NCI-H510A (cell line): ENCODE results near the gene PAAF1.

ENCODE experiments used
- DNase-seq: peaks from one replicate; lab custom pipeline; 2025; lab: John Stamatoyannopoulos, UW

Gene PAAF1

DNA sequence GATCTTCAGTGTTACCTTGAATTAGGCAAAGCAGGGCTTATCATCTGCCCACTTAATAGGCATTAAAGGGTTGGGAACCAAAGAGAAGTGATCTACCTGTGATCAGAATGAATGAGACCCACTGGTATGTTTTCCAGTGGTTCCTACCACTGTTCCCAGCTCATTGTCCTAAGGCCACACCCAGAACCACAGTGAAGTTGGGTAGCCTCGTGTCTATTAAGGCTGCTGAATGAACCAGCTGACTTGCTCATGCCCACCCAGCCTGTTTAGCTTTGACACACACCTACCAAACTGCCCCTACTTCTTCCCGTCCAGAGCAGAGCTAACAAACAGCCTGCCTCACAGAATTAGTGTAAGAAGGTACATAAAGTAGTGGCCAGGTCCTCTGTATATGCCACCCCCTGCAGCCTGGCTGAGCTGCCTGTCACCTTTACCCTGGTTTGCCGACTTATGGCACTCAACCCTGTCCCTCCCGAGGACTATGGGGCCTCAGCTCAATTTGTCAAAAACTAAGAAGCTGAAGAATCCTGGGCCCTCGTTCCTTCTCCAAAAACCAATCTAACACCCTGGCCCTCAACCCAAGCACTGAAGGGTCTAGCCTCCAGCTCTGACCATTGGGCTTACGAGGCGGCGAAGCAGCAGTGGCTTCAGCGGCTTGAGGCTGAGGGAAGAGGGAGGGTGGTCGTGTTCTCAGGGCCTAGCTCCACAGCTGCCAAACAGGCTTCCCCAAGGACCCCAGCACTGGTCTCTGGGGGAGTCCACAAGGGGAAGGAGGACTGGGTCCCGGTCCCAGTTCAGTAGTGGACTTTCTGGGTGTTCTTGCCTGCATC lies 96.0 kb downstream of the PAAF1 start:
- DNase-seq = no peak

DNA sequence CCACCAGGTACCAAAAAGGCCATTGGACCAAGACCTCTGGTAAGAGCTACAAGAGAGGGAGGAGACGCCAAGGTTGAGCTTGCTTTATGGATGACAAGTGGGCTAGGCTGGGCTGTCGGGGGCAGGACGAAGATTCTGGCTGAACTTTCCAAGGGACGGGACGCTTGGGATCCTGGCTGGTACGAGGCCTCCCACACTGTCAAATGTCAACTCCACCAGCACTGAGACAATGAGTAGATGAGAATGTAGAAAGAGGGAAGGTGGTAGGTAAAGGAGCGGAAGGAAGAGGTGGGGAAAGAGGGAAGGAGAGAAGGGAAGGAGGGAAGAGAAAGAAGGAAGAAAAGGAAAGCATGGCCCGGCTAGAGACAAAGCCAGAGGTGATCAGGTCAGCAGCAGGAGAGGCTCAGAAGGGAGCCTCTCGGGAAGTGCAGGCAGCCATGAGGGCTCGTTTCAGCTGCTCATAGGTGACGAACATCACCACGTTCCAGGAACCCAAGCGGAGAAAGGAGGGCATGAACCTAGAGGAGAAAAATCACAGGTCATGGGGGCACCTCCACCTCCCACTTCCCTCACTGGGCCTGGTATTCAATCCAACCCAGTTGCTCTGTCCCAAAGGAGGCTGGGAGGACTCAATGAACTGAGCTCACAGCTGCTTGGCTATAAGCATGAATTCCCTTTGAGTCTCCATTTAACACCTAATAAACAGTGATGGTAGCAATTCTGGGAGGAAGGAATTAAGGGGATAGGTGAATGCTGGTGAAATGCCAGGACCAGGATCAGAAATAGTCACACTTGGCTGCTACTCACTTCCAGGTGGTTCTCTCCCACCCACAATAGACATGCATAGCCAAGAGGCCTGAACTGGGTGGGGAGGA lies 98.0 kb downstream of the PAAF1 start:
- DNase-seq = no peak

DNA sequence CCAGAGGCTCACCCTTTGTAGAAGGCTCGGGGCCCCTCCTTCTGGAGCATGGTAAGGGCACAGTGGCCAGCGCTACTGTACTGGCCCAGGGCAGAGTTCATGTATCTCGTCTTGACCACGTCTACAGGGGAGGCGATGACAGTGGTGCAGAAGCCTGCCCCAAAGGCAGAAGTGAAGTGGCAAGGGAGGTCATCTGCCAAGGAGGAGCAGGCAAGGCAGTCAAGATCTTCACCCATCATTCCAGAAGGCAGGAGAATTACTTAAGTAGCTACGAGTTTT lies 98.6 kb downstream of the PAAF1 start:
- DNase-seq = no peak

DNA sequence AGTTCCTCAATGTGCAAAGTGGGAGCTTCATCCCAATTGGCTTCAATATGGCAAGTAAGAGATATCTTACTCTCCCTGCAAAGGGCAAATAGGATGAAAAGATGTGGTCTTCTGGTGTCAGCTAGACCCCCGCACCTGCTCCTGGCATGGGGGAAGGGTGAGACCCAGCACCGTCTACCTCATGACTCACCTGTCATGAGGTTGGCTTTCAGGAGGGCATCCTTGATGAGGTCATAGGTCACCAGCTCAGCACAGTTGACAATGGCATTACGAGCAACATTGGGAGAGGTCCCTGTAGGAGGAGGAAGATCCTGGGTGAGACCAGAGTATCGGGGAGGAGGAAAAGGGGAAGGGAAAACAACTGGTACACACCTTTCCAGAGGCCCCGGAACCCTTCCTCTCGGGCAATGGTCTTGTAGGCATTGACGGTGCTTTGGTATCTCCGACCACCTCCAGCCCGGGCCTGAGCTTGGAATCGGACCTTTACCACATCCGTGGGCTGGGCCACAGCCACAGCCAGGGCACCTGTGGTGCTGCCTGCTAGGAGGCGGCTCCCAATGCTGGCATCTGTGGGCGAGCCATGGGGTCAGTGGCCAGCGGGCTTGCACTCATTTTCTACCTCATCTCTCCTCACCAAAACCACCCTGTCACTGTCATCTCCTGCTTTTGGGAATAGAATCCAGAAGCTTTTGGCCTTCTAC lies 99.8 kb downstream of the PAAF1 start:
- no peak for DNase-seq

DNA sequence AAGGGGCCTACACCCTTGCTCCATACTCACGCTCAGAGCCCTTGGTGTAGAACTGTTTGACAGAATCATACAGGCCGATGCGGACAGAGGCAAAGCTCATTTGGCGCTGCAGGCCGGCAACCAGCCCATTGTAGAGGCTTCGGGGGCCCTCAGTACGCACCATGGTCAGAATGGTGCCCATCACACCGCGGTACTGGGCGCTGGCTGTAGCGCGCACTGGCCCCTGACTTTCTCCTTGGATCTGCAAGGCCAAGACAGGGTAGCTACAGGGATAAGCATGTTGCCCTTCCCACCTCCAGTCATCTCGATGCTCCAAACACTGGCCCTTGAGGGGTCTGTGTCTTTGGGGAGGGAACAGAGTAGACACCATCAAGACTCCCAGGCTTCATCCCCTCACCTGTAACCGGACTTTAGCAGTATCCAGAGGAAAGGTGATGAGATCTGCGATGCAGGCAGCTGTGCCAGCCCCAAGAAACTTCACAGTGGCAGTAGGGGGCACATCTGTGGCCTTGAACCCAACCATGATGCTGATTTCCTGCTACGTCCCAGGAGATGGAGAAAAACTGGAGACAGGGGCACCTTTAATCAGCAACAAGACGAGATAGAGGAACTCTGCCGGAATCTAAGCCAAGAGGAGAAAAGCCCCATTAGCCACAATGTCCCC lies 101.2 kb downstream of the PAAF1 start:
- DNase-seq = no peak

DNA sequence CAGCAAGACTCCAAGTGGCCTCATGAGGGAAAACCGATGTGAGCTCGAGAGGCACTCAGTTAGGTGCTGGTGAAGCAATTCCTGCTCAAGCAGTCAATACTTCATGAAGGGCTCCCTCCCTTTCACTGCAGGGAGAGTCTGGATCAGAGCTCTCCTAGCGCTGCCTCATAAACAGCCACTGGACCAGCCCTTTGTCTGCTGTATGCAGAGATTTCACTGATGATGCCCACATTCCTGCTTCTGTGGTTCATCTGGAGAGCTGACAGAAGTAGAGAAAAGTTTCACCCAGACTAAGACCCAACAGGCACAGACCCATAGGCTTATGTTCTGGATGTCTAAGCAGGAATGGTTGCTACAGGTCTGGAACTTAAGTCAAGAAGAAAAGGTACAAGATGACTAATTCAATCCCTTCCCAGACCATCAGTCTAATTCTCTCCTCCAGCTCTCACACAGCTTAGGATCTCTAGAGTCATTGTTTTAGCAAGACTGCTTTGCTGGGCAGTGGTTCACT lies 101.8 kb downstream of the PAAF1 start:
- DNase-seq = no peak

DNA sequence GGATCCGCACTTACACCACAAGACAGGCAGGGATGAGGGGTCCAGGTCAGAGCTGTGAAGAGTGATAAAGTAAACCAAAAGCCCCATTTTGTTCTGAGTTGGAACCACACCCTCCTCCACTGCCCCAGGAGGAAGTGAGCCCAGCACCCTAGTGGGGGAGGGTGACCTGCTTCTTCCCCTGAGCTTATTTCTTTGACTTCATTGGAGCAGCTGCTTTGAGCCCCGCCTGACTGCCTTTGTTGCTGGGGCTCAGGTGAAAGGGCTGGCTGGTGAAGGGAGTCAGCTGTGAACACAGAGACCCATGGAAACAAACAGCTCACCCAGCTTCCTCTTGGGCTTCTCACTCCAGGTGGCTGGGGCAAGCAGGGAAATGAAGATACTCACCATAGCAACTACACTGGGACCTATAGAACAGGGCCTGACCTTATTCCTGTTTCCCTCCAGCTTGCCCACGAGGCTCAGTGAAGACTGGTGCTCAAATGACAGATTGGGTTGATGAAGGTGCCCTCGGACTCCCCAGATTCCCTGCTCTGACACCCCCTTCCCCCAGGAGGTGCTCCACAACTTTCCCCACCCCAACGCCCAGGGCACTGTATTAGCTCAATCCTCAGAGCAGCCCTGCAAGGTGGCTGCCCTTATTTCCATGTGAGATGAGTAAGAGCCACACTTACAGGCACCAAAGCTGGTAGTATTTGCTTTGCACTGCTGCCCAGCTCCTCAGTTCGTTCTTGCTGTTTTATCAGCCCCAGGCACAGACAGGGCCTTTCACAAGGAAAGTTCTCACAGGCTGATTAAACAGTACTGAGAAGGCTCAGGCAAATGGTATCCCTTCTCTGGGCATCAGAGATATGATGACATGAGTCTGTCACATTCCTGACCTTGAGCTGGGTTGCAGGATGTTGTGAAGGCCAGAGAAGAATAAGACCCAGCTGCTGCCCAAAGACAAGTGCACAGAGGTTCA lies 103.5 kb downstream of the PAAF1 start:
- DNase-seq = peak; percentile 70
